ENCODE measurements around the gene CTSV. TPM values are rescaled to one million over a fixed set of nuclear protein-coding genes. Genes with fewer than 3 reads are reported as not detected.
"Not testable (repeated sequence)": the region's sequence is repeated elsewhere in the genome, so short reads cannot be mapped to it uniquely, and the experiment has no call there.

Gene CTSV
- total and polyA plus RNA-seq, 4 donors = 0.31 to 1.8 (median 0.52) TPM

- peak in 2 of 3 donors; percentile 40 to 57 for DNase-seq
- Histone ChIP-seq H3K9me3 (ENCODE audit: control insufficient read depth in 4 of 4, insufficient read depth in 3 of 4, low read length in 3 of 4) (no peaks in the 10 kb centered on the region), H3K27ac (ENCODE audit: low read depth in 1 of 2, low read length in 1 of 2) (no peak overlapping the region), H3K27me3 (ENCODE audit: control insufficient read depth in 3 of 3, insufficient read depth in 3 of 3, low read length in 2 of 3) (peaks cover 4 to 23% (median 5%) of the 10 kb centered on the region in 3 donors), H3K4me1 (ENCODE audit: control insufficient read depth in 5 of 5, insufficient read depth in 5 of 5, low read length in 5 of 5) (peaks cover 0 to 12% (median 3%) of the 10 kb centered on the region in 5 donors), H3K9ac (ENCODE audit: insufficient read depth in 1 of 2, low read length in 2 of 2) (no peak overlapping the region), H3K4me3 (no peak overlapping the region), H3K36me3 (ENCODE audit: control insufficient read depth in 4 of 4, insufficient read depth in 4 of 4, low read length in 4 of 4) (no peaks in the 10 kb centered on the region)
- WGBS, 2 donors = 65% methylated on average over 6 of the region's 6 CpGs
- TF ChIP-seq CTCF (IDR thresholded peaks at IDR 0.05; ENCODE audit: control extremely low read depth, extremely low read depth) = no peak
- ATAC-seq (ENCODE audit: insufficient read depth, low FRiP score) = no peak
These were observed 36.5 kb upstream of the CTSV start for GRCh38 chr9:97075289-97075985.

GRCh38 chr9:97073506-97073905 is 34.6 kb upstream of the CTSV start:
- no peaks in the 10 kb centered on the region for H3K9me3 ChIP-seq (ENCODE audit: control insufficient read depth in 4 of 4, insufficient read depth in 3 of 4, low read length in 3 of 4)

GRCh38 chr9:97072285-97072776 is 33.4 kb upstream of the CTSV start:
- Histone ChIP-seq H3K27ac (ENCODE audit: low read depth in 1 of 2, low read length in 1 of 2) (no peak overlapping the region), H3K9ac (ENCODE audit: insufficient read depth in 1 of 2, low read length in 2 of 2) (peak overlapping the region in 1 of 2 donors; percentile 5), H3K4me3 (no peak overlapping the region), H3K9me3 (ENCODE audit: control insufficient read depth in 4 of 4, insufficient read depth in 3 of 4, low read length in 3 of 4) (no peaks in the 10 kb centered on the region), H3K36me3 (ENCODE audit: control insufficient read depth in 4 of 4, insufficient read depth in 4 of 4, low read length in 4 of 4) (no peaks in the 10 kb centered on the region), H3K4me1 (ENCODE audit: control insufficient read depth in 5 of 5, insufficient read depth in 5 of 5, low read length in 5 of 5) (peaks cover 0 to 12% (median 3%) of the 10 kb centered on the region in 5 donors), H3K27me3 (ENCODE audit: control insufficient read depth in 3 of 3, insufficient read depth in 3 of 3, low read length in 2 of 3) (peaks cover 0 to 16% (median under 1%) of the 10 kb centered on the region in 3 donors)
- DNase-seq (no peak), ATAC-seq (ENCODE audit: insufficient read depth, low FRiP score) (no peak)
- no peak for TF ChIP-seq CTCF (IDR thresholded peaks at IDR 0.05; ENCODE audit: control extremely low read depth, extremely low read depth)
- 49 to 72% methylated on average over 7 of the region's 7 CpGs for WGBS, 2 donors

More at GRCh38 chr9:97073506-97073905, 34.6 kb upstream of the CTSV start:
- peak in 2 of 3 donors; percentile 58 to 67 for DNase-seq
- Histone ChIP-seq H3K27me3 (ENCODE audit: control insufficient read depth in 3 of 3, insufficient read depth in 3 of 3, low read length in 2 of 3) (peaks cover 0 to 16% (median 4%) of the 10 kb centered on the region in 3 donors), H3K9ac (ENCODE audit: insufficient read depth in 1 of 2, low read length in 2 of 2) (no peak overlapping the region), H3K4me3 (no peak overlapping the region), H3K4me1 (ENCODE audit: control insufficient read depth in 5 of 5, insufficient read depth in 5 of 5, low read length in 5 of 5) (peaks cover 0 to 12% (median 3%) of the 10 kb centered on the region in 5 donors), H3K27ac (ENCODE audit: low read depth in 1 of 2, low read length in 1 of 2) (no peak overlapping the region), H3K36me3 (ENCODE audit: control insufficient read depth in 4 of 4, insufficient read depth in 4 of 4, low read length in 4 of 4) (no peaks in the 10 kb centered on the region)
- ATAC-seq (ENCODE audit: insufficient read depth, low FRiP score) = no peak
- no peak for TF ChIP-seq CTCF (IDR thresholded peaks at IDR 0.05; ENCODE audit: control extremely low read depth, extremely low read depth)
- WGBS, 2 donors = 65 to 68% methylated on average over 1 of the region's 1 CpG

- DNase-seq; H3K9me3 ChIP-seq (ENCODE audit: control insufficient read depth in 4 of 4, insufficient read depth in 3 of 4, low read length in 3 of 4); H3K27ac ChIP-seq (ENCODE audit: low read depth in 1 of 2, low read length in 1 of 2); H3K9ac ChIP-seq (ENCODE audit: insufficient read depth in 1 of 2, low read length in 2 of 2); H3K4me3 ChIP-seq; ATAC-seq (ENCODE audit: insufficient read depth, low FRiP score); H3K36me3 ChIP-seq (ENCODE audit: control insufficient read depth in 4 of 4, insufficient read depth in 4 of 4, low read length in 4 of 4); H3K27me3 ChIP-seq (ENCODE audit: control insufficient read depth in 3 of 3, insufficient read depth in 3 of 3, low read length in 2 of 3): not testable (repeated sequence)
- H3K4me1 ChIP-seq (ENCODE audit: control insufficient read depth in 5 of 5, insufficient read depth in 5 of 5, low read length in 5 of 5) = peaks cover 0 to 12% (median 3%) of the 10 kb centered on the region in 5 donors
- 94 to 99% methylated on average over 4 of the region's 4 CpGs for WGBS, 2 donors
These were observed 31.4 kb upstream of the CTSV start for GRCh38 chr9:97070325-97070724.

Measured in lung (tissue), 12 donors.